ENCODE measurements around the gene DDX56. TPM values are rescaled to one million over a fixed set of nuclear protein-coding genes. Genes with fewer than 3 reads are reported as not detected.

The DDX56 gene
- polyA plus RNA-seq, 1 donor, result 56.7 TPM

- no peak for DNase-seq (ENCODE audit: low read depth)
Observed at GRCh38 chr7:44535348-44536064, 38.2 kb downstream of the DDX56 start.

- no peak for DNase-seq (ENCODE audit: low read depth)
Observed at GRCh38 chr7:44534501-44534900, 39.2 kb downstream of the DDX56 start.

- no peak for DNase-seq (ENCODE audit: low read depth)
Observed at GRCh38 chr7:44534087-44534486, 39.6 kb downstream of the DDX56 start.

GRCh38 chr7:44533301-44534055, 40.2 kb downstream of the DDX56 start:
- no peak for DNase-seq (ENCODE audit: low read depth)

GRCh38 chr7:44531421-44532380, 42.0 kb downstream of the DDX56 start:
- DNase-seq (ENCODE audit: low read depth), result no peak

- DNase-seq (ENCODE audit: low read depth), result no peak
Observed at GRCh38 chr7:44530990-44531389, 42.7 kb downstream of the DDX56 start.

- DNase-seq (ENCODE audit: low read depth), result no peak
Observed at GRCh38 chr7:44524811-44525388, 48.8 kb downstream of the DDX56 start.

- no peak for DNase-seq (ENCODE audit: low read depth)
Observed at GRCh38 chr7:44522315-44522714, 51.4 kb downstream of the DDX56 start.

GRCh38 chr7:44521347-44522095, 52.2 kb downstream of the DDX56 start:
- no peak for DNase-seq (ENCODE audit: low read depth)

- no peak for DNase-seq (ENCODE audit: low read depth)
Observed at GRCh38 chr7:44520574-44520973, 53.1 kb downstream of the DDX56 start.

- DNase-seq (ENCODE audit: low read depth), result no peak
Observed at GRCh38 chr7:44519546-44519945, 54.2 kb downstream of the DDX56 start.

GRCh38 chr7:44518761-44519160, 54.9 kb downstream of the DDX56 start:
- DNase-seq (ENCODE audit: low read depth), result no peak

GRCh38 chr7:44517175-44517574, 56.5 kb downstream of the DDX56 start:
- DNase-seq (ENCODE audit: low read depth), result no peak

Other genes with a start within 250 kb of the DDX56 start
- 22.9 TPM for gene CAMK2B, start 248.3 kb downstream of the DDX56 start, polyA plus RNA-seq (ENCODE audit: insufficient read length)
- 80.1 TPM for gene NUDCD3, start 83.2 kb downstream of the DDX56 start, polyA plus RNA-seq (ENCODE audit: insufficient read length)
- gene NPC1L1, start 32.6 kb downstream of the DDX56 start, polyA plus RNA-seq (ENCODE audit: insufficient read length), result 0.04 TPM
- 94.3 TPM for gene TMED4, start 8.3 kb upstream of the DDX56 start, polyA plus RNA-seq (ENCODE audit: insufficient read length)
- gene OGDH, start 32.7 kb upstream of the DDX56 start, polyA plus RNA-seq (ENCODE audit: insufficient read length), result 61.2 TPM
- gene ZMIZ2, start 174.9 kb upstream of the DDX56 start, polyA plus RNA-seq (ENCODE audit: insufficient read length), result 37.4 TPM
- 754 TPM for gene PPIA, start 222.8 kb upstream of the DDX56 start, polyA plus RNA-seq (ENCODE audit: insufficient read length)